ENCODE results near the gene ABCG2.
"Not testable (repeated sequence)": the region's sequence is repeated elsewhere in the genome, so short reads cannot be mapped to it uniquely, and the experiment has no call there.

ABCG2 gene

DNA sequence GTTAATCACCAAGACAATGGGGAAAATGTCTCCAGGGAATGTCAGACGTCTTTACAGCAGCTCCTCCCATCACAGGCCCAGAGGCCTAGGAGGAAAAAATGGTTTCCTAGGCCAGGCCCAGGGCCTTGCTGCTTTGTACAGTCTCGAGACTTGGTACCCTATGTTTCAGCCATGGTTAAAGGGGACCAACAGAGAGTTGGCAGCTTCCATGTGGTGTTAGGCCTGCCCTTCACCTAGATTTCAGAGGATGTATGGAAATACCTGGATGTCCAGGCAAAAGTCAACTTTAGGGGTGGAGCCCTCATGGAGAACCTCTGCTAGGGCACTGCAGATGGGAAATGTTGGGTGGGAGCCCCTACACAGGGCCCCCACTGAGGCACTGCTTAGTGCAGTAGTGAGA, 38.5 kb downstream of the ABCG2 start:
- no peak for DNase-seq
- H3K4me3 ChIP-seq (ENCODE audit: low read depth, low read length), result no peak overlapping the region
- H3K36me3 ChIP-seq, result no peaks in the 10 kb centered on the region
- H3K9me3 ChIP-seq, result no peaks in the 10 kb centered on the region
- no peaks in the 10 kb centered on the region for H3K27me3 ChIP-seq
- no peaks in the 10 kb centered on the region for H3K4me1 ChIP-seq
- TF ChIP-seq, protein P1, sequence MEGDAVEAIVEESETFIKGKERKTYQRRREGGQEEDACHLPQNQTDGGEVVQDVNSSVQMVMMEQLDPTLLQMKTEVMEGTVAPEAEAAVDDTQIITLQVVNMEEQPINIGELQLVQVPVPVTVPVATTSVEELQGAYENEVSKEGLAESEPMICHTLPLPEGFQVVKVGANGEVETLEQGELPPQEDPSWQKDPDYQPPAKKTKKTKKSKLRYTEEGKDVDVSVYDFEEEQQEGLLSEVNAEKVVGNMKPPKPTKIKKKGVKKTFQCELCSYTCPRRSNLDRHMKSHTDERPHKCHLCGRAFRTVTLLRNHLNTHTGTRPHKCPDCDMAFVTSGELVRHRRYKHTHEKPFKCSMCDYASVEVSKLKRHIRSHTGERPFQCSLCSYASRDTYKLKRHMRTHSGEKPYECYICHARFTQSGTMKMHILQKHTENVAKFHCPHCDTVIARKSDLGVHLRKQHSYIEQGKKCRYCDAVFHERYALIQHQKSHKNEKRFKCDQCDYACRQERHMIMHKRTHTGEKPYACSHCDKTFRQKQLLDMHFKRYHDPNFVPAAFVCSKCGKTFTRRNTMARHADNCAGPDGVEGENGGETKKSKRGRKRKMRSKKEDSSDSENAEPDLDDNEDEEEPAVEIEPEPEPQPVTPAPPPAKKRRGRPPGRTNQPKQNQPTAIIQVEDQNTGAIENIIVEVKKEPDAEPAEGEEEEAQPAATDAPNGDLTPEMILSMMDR (IDR thresholded peaks at IDR 0.05; ENCODE audit: low read depth, low read length), result no peak

DNA sequence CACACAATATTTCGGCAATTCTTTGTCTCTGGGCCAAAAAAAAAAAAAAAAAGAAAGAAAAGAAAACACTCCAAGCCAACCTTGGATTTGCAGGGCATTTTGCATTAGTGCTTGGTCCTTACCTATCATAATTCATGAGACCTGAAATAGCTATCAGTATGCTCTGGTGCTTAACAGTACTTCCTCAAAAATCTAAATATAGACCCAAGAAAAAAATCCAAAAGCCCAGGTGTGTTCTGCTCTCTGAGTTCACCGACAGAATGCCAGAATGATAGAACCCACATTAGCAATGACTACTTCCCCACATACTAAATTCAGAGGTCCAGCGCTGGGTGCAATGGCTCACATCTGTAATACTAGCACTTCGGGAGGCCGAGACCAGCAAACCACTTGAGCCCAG, 42.9 kb downstream of the ABCG2 start:
- no peak overlapping the region for H3K4me3 ChIP-seq (ENCODE audit: low read depth, low read length)
- TF ChIP-seq, protein P1 (IDR thresholded peaks at IDR 0.05; ENCODE audit: low read depth, low read length), result no peak
- H3K36me3 ChIP-seq, result no peaks in the 10 kb centered on the region
- no peaks in the 10 kb centered on the region; the same call in 1 of the 2 replicates for H3K27me3 ChIP-seq
- H3K9me3 ChIP-seq, result no peaks in the 10 kb centered on the region
- no peak for DNase-seq
- no peaks in the 10 kb centered on the region for H3K4me1 ChIP-seq

DNA sequence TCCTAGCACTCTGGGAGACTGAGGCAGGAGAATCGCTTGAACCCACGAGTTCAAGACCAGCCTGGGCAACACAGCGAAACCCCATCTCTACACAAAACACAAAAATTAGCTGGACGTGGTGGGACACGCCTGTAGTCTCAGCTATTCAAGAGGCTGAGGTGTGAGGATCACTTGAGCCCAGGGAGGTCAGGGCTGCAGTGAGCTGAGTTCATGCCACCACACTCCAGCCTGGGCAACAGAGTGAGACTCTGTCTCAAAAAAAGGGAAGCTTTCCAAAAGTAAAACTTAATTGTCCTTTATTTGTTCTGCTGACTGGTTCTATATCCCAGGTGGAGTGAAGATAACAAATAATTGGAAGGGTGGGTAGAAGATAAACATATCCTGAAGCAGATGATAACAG, 45.6 kb downstream of the ABCG2 start:
- Histone ChIP-seq H3K4me3 (ENCODE audit: low read depth, low read length) (no peak overlapping the region), H3K36me3 (no peaks in the 10 kb centered on the region), H3K4me1 (no peaks in the 10 kb centered on the region), H3K27me3 (no peaks in the 10 kb centered on the region; the same call in 1 of the 2 replicates), H3K9me3 (no peaks in the 10 kb centered on the region)
- DNase-seq, result no peak
- TF ChIP-seq, protein P1 (IDR thresholded peaks at IDR 0.05; ENCODE audit: low read depth, low read length), result no peak

DNA sequence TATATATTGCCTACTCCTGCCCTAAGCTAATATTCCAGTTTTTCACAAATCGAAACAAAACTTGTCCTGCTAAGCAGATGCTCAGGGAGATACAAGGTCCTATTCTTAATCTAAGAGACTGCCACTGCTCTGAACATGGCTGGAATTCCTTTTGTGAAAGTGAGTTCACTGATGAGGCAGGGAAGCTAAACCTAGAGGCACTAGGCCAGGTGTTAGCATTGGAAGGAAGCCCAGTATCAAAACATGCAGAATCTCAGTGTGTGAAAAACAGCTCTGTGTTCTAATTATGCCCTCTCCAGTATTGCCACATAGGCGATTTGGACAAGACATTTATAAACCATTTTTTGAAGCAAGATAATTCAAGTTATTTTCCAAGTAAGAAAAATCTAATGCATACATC, 47.6 kb downstream of the ABCG2 start:
- Histone ChIP-seq H3K36me3 (no peaks in the 10 kb centered on the region), H3K4me1 (peaks cover 3% of the 10 kb centered on the region), H3K4me3 (ENCODE audit: low read depth, low read length) (no peak overlapping the region), H3K9me3 (no peaks in the 10 kb centered on the region), H3K27me3 (peaks cover 4% of the 10 kb centered on the region; the same call in 1 of the 2 replicates)
- TF ChIP-seq, protein P1 (IDR thresholded peaks at IDR 0.05; ENCODE audit: low read depth, low read length), result no peak
- DNase-seq, result no peak

DNA sequence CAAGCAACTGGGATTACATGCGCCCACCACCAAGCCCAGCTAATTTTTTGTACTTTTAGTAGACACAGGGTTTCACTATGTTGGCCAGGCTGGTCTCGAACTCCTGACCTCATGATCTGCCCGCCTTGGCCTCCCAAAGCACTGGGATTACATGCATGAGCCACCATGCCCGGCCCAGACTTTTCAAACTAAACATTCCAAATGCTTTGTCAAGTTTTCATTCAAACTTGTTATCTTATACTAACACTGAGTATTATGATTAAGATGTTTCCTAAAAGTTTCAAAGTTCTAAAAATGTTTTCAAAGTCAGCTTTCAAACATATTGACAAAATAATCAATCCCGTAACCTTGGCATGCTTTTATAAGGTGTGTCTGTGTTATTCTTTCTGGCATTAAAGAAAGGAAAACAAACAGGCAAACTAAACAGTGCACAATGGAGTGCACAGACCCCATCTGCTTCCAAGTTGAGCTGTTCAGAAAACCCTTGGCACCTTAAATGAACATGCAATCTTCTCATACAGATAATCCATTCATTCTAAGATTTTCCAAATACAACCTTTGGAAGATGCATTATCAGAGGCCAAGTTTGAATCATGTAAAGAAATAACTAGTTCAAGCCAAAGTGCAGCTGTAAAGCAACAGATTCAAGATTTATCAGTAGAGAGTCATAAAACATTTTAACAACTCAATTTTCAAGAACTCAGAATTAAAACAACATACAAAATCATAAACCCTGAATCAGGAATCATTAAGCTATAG, 49.1 kb downstream of the ABCG2 start:
- Histone ChIP-seq H3K4me1 (peaks cover 4% of the 10 kb centered on the region), H3K27me3 (peaks cover 4% of the 10 kb centered on the region; the same call in 1 of the 2 replicates), H3K9me3 (no peaks in the 10 kb centered on the region), H3K4me3 (ENCODE audit: low read depth, low read length) (no peak overlapping the region), H3K36me3 (no peaks in the 10 kb centered on the region)
- TF ChIP-seq, protein P1 (IDR thresholded peaks at IDR 0.05; ENCODE audit: low read depth, low read length), result no peak
- no peak for DNase-seq

DNA sequence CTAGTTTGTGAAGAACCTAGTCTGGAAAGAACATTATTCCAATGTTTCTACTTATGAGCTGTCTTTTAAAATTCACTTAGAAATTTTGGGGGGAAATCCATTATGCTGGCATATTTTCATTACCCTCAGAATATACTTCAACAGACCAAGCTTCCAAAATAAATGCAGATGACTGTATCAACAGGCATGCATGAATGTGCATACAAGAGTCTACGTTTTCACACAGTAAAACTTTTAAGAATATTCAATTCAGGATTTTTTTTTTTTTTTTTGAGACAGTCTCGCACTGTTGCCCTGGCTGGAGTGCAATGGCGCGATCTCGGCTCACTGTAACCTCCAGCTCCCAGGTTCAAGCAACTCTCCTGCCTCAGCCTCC, 49.7 kb downstream of the ABCG2 start:
- Histone ChIP-seq H3K27me3 (peaks cover 4% of the 10 kb centered on the region; the same call in 1 of the 2 replicates), H3K4me3 (ENCODE audit: low read depth, low read length) (no peak overlapping the region), H3K9me3 (no peaks in the 10 kb centered on the region), H3K4me1 (peaks cover 7% of the 10 kb centered on the region), H3K36me3 (no peaks in the 10 kb centered on the region)
- TF ChIP-seq, protein P1 (IDR thresholded peaks at IDR 0.05; ENCODE audit: low read depth, low read length), result no peak
- DNase-seq, result no peak

DNA sequence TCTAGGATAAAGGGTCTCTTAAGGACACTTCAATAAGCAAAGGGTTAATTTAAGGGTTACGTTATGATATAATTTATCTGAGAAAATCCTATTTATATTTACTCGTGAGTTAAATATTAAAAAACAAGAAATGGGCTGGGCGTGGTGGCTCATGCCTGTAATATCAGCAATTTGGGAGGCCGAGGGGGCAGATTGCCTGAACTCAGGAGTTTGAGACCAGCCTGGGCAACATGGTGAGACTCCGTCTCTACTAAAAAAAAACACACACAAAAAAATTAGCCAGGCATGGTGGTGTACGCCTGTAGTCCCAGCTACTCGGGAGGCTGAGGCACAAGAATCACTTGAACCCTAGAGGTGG, 50.4 kb downstream of the ABCG2 start:
- DNase-seq; H3K27me3 ChIP-seq; H3K4me1 ChIP-seq; H3K4me3 ChIP-seq (ENCODE audit: low read depth, low read length); H3K36me3 ChIP-seq; H3K9me3 ChIP-seq: not testable (repeated sequence)
